ENCODE data around the gene ARIH2. TPM values are rescaled to one million over a fixed set of nuclear protein-coding genes. Genes with fewer than 3 reads are reported as not detected.

Gene ARIH2
- total RNA-seq, 1 experiment from 2014 or later = 122 TPM

- Mint-ChIP-seq H3K27ac (no peak overlapping the region), H3K36me3 (ENCODE audit: insufficient read depth in 1 of 3, low read depth in 3 of 3) (0 out of 7 replicates have a peak, but pooled peaks cover 0 to 2% (median 0%) of the 10 kb centered on the region in 3 experiments)
These were observed 32.9 kb upstream of the ARIH2 start for GRCh38 chr3:48885753-48886152.

More at GRCh38 chr3:48885753-48886152, 32.9 kb upstream of the ARIH2 start:
- TF ChIP-seq, protein P1, sequence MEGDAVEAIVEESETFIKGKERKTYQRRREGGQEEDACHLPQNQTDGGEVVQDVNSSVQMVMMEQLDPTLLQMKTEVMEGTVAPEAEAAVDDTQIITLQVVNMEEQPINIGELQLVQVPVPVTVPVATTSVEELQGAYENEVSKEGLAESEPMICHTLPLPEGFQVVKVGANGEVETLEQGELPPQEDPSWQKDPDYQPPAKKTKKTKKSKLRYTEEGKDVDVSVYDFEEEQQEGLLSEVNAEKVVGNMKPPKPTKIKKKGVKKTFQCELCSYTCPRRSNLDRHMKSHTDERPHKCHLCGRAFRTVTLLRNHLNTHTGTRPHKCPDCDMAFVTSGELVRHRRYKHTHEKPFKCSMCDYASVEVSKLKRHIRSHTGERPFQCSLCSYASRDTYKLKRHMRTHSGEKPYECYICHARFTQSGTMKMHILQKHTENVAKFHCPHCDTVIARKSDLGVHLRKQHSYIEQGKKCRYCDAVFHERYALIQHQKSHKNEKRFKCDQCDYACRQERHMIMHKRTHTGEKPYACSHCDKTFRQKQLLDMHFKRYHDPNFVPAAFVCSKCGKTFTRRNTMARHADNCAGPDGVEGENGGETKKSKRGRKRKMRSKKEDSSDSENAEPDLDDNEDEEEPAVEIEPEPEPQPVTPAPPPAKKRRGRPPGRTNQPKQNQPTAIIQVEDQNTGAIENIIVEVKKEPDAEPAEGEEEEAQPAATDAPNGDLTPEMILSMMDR (conservative IDR thresholded peaks at IDR 0.05) = no peak
- no peak overlapping the region for H3K4me3 Mint-ChIP-seq
- no peak overlapping the region for H2AFZ ChIP-seq (ENCODE audit: low read length)
- no peak overlapping the region for H2BK120ac ChIP-seq (ENCODE audit: low read depth, low read length, poor library complexity, severe bottlenecking)
- H3K27me3 ChIP-seq (ENCODE audit: insufficient read depth, low read length) = no peaks in the 10 kb centered on the region
- H2BK15ac ChIP-seq (ENCODE audit: low read depth, low read length) = no peak overlapping the region
- no peak overlapping the region for H3K14ac ChIP-seq (ENCODE audit: insufficient read depth, low read length)
- H3K56ac ChIP-seq (ENCODE audit: insufficient read length, low read depth, low read length) = no peak overlapping the region
- no peak for DNase-seq
- no peaks in the 10 kb centered on the region for H4K20me1 ChIP-seq (ENCODE audit: control insufficient read depth, insufficient read depth, insufficient read length)
- no peak overlapping the region for H3K27ac ChIP-seq (ENCODE audit: insufficient read length, low read depth, low read length)
- no peak overlapping the region for H3K18ac ChIP-seq (ENCODE audit: insufficient read length, low read depth, low read length)
- no peak overlapping the region for H3K9ac ChIP-seq (ENCODE audit: extremely low read depth, insufficient read length, low read length)
- H2AK5ac ChIP-seq (ENCODE audit: insufficient read length, low read length) = no peak overlapping the region
- no peaks in the 10 kb centered on the region for H3K4me1 ChIP-seq (ENCODE audit: insufficient read depth, low read length)
- H4K91ac ChIP-seq (ENCODE audit: insufficient read length, low read depth, low read length) = no peak overlapping the region
- no peaks in the 10 kb centered on the region for H3K9me3 ChIP-seq (ENCODE audit: control insufficient read depth, low read depth, low read length)
- H3K79me1 ChIP-seq (ENCODE audit: insufficient read depth, low read depth, low read length, poor library complexity, severe bottlenecking) = no peaks in the 10 kb centered on the region
- H3K23ac ChIP-seq (ENCODE audit: insufficient read length, low read depth, low read length) = no peak overlapping the region
- H2BK5ac ChIP-seq (ENCODE audit: insufficient read length, low read length) = no peak overlapping the region
- no peak overlapping the region for H4K8ac ChIP-seq (replicated peaks; ENCODE audit: insufficient read length, low read depth, low read length)
- no peak overlapping the region for H4K5ac ChIP-seq (ENCODE audit: insufficient read length, low read depth, low read length)
- H3T11ph ChIP-seq (ENCODE audit: low read length) = no peak overlapping the region
- no peaks in the 10 kb centered on the region for H3K4me1 Mint-ChIP-seq
- H3K4ac ChIP-seq (ENCODE audit: low read depth, low read length) = no peak overlapping the region
- no peak overlapping the region for H3K4me2 ChIP-seq (ENCODE audit: insufficient read depth, insufficient read length, low read length)
- H3K9me3 Mint-ChIP-seq = no peaks in the 10 kb centered on the region
- no peak overlapping the region for H2BK12ac ChIP-seq (ENCODE audit: insufficient read length, low read depth, low read length)
- H3K27me3 Mint-ChIP-seq (ENCODE audit: low read depth) = no peaks in the 10 kb centered on the region
- no peak overlapping the region for H2BK20ac ChIP-seq (ENCODE audit: low read depth, low read length, poor library complexity, severe bottlenecking)
- no peaks in the 10 kb centered on the region for H3K79me2 ChIP-seq (ENCODE audit: insufficient read depth, low read length)
- H3K23me2 ChIP-seq (ENCODE audit: insufficient read length, low read depth, low read length, poor library complexity, severe bottlenecking) = no peaks in the 10 kb centered on the region
